ENCODE measurements around the gene KMO. TPM values are rescaled to one million over a fixed set of nuclear protein-coding genes. Genes with fewer than 3 reads are reported as not detected.

Gene KMO
- total RNA-seq, 1 experiment from 2014 or later = not detected

GRCh38 chr1:241488739-241489138, 43.4 kb upstream of the KMO start:
- no peaks in the 10 kb centered on the region for H3K36me3 Mint-ChIP-seq
- ChIA-PET CTCF (interaction anchor here (1.3 kb wide), 1 partner anchor 601 kb away, joined by 3 read pairs; no protein-coding TSS in a partner anchor), POLR2A (no interaction called here)
- H3K27me3 Mint-ChIP-seq (ENCODE audit: low read depth) = no peaks in the 10 kb centered on the region
- peaks cover 9% of the 10 kb centered on the region; the same call in 1 of the 2 replicates for H3K9me3 Mint-ChIP-seq
- TF ChIP-seq RORB (CRISPR knock-in tag; IDR thresholded peaks at IDR 0.05) (no peak), ETV6 (CRISPR knock-in tag; IDR thresholded peaks at IDR 0.05) (no peak), ELF4 (CRISPR knock-in tag; IDR thresholded peaks at IDR 0.05; ENCODE audit: low read depth) (no peak), TCF7 (CRISPR knock-in tag; IDR thresholded peaks at IDR 0.05; ENCODE audit: low read depth) (no peak), FOXJ3 (CRISPR knock-in tag; IDR thresholded peaks at IDR 0.05; ENCODE audit: borderline replicate concordance) (no peak), SMAD3 (CRISPR knock-in tag; IDR thresholded peaks at IDR 0.05; ENCODE audit: borderline replicate concordance) (no peak)
- TF ChIP-seq, protein P1, sequence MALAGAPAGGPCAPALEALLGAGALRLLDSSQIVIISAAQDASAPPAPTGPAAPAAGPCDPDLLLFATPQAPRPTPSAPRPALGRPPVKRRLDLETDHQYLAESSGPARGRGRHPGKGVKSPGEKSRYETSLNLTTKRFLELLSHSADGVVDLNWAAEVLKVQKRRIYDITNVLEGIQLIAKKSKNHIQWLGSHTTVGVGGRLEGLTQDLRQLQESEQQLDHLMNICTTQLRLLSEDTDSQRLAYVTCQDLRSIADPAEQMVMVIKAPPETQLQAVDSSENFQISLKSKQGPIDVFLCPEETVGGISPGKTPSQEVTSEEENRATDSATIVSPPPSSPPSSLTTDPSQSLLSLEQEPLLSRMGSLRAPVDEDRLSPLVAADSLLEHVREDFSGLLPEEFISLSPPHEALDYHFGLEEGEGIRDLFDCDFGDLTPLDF (CRISPR knock-in tag; IDR thresholded peaks at IDR 0.05) = no peak
- DNase-seq (ENCODE audit: low spot score) (no peak), ATAC-seq (no peak)
- H3K27ac Mint-ChIP-seq = no peak overlapping the region
- H3K4me3 Mint-ChIP-seq = no peak overlapping the region
- no peaks in the 10 kb centered on the region; the same call in 1 of the 2 replicates for H3K4me1 Mint-ChIP-seq

DNA sequence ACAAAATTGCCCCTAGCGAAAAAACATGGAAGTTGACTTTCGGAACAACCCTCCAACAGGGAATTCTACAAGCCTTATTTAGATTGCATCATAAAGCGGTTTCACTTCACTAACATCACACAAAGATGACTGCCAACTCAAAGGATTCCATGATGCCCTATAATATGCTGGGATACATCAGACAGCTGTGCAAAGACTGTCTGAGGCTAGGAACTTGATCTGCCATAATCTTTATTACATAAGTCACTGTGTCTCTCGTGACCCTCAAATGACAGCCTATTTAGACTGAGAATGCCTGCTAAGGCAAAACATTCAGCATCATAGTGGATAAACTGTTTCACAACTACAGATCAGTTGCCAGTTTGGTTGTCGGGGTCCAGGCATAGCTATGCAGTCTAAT, 36.4 kb upstream of the KMO start:
- H3K4me3 Mint-ChIP-seq = no peak overlapping the region
- no peaks in the 10 kb centered on the region for H3K9me3 Mint-ChIP-seq
- DNase-seq (ENCODE audit: low spot score) = no peak
- no peak for ATAC-seq
- no peaks in the 10 kb centered on the region for H3K4me1 Mint-ChIP-seq
- CTCF ChIA-PET = no interaction called here
- H3K27ac Mint-ChIP-seq = no peak overlapping the region
- TF ChIP-seq, protein P2, sequence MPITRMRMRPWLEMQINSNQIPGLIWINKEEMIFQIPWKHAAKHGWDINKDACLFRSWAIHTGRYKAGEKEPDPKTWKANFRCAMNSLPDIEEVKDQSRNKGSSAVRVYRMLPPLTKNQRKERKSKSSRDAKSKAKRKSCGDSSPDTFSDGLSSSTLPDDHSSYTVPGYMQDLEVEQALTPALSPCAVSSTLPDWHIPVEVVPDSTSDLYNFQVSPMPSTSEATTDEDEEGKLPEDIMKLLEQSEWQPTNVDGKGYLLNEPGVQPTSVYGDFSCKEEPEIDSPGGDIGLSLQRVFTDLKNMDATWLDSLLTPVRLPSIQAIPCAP (CRISPR knock-in tag; IDR thresholded peaks at IDR 0.05) = no peak
- no peak for TF ChIP-seq FOXJ3 (CRISPR knock-in tag; IDR thresholded peaks at IDR 0.05; ENCODE audit: borderline replicate concordance)
- TF ChIP-seq RELA (CRISPR knock-in tag; IDR thresholded peaks at IDR 0.05; ENCODE audit: borderline replicate concordance) = no peak
- no peak for TF ChIP-seq ZNF219 (CRISPR knock-in tag; IDR thresholded peaks at IDR 0.05; ENCODE audit: borderline replicate concordance)
- no peak for TF ChIP-seq SP1 (CRISPR knock-in tag; conservative IDR thresholded peaks at IDR 0.05)
- no peak for TF ChIP-seq ATF1 (CRISPR knock-in tag; IDR thresholded peaks at IDR 0.05)
- no peak for TF ChIP-seq ZNF396 (CRISPR knock-in tag; IDR thresholded peaks at IDR 0.05; ENCODE audit: borderline replicate concordance)
- no peak for TF ChIP-seq KAT7 (CRISPR knock-in tag; IDR thresholded peaks at IDR 0.05; ENCODE audit: borderline replicate concordance)
- TF ChIP-seq SMAD4 (CRISPR knock-in tag; IDR thresholded peaks at IDR 0.05) = no peak
- POLR2A ChIA-PET = no interaction called here
- peaks cover 22% of the 10 kb centered on the region for H3K36me3 Mint-ChIP-seq
- H3K27me3 Mint-ChIP-seq (ENCODE audit: low read depth) = no peaks in the 10 kb centered on the region

DNA sequence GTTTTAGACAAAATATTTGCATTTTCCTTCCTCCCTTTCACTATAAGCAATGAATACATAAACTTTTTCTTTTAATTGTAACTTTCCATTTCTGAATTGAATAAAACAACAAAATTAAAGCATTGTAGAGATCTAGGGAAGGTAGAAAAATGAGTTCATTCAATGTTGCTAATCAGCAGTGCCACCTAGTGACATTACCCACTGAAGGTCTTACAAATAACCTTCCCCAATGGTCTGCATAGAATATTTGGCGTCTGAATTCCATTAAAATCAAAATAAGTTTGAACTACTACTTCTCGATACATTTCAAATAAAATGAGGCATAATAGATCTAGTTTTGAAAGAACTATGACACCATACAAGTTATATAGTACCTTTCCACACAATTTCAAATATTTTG, 32.3 kb upstream of the KMO start:
- H3K9me3 Mint-ChIP-seq = no peaks in the 10 kb centered on the region
- no peak overlapping the region for H3K4me3 Mint-ChIP-seq
- DNase-seq (ENCODE audit: low spot score) = no peak
- peaks cover 45% of the 10 kb centered on the region for H3K36me3 Mint-ChIP-seq
- no peak overlapping the region for H3K27ac Mint-ChIP-seq
- H3K4me1 Mint-ChIP-seq = no peaks in the 10 kb centered on the region
- POLR2A ChIA-PET = no interaction called here
- no peaks in the 10 kb centered on the region for H3K27me3 Mint-ChIP-seq (ENCODE audit: low read depth)
- CTCF ChIA-PET = no interaction called here
- ATAC-seq = no peak
- TF ChIP-seq, protein P1 (CRISPR knock-in tag; IDR thresholded peaks at IDR 0.05) = no peak
- TF ChIP-seq, protein P3, sequence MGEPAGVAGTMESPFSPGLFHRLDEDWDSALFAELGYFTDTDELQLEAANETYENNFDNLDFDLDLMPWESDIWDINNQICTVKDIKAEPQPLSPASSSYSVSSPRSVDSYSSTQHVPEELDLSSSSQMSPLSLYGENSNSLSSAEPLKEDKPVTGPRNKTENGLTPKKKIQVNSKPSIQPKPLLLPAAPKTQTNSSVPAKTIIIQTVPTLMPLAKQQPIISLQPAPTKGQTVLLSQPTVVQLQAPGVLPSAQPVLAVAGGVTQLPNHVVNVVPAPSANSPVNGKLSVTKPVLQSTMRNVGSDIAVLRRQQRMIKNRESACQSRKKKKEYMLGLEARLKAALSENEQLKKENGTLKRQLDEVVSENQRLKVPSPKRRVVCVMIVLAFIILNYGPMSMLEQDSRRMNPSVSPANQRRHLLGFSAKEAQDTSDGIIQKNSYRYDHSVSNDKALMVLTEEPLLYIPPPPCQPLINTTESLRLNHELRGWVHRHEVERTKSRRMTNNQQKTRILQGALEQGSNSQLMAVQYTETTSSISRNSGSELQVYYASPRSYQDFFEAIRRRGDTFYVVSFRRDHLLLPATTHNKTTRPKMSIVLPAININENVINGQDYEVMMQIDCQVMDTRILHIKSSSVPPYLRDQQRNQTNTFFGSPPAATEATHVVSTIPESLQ (CRISPR knock-in tag; IDR thresholded peaks at IDR 0.05) = no peak
- TF ChIP-seq, protein P4, sequence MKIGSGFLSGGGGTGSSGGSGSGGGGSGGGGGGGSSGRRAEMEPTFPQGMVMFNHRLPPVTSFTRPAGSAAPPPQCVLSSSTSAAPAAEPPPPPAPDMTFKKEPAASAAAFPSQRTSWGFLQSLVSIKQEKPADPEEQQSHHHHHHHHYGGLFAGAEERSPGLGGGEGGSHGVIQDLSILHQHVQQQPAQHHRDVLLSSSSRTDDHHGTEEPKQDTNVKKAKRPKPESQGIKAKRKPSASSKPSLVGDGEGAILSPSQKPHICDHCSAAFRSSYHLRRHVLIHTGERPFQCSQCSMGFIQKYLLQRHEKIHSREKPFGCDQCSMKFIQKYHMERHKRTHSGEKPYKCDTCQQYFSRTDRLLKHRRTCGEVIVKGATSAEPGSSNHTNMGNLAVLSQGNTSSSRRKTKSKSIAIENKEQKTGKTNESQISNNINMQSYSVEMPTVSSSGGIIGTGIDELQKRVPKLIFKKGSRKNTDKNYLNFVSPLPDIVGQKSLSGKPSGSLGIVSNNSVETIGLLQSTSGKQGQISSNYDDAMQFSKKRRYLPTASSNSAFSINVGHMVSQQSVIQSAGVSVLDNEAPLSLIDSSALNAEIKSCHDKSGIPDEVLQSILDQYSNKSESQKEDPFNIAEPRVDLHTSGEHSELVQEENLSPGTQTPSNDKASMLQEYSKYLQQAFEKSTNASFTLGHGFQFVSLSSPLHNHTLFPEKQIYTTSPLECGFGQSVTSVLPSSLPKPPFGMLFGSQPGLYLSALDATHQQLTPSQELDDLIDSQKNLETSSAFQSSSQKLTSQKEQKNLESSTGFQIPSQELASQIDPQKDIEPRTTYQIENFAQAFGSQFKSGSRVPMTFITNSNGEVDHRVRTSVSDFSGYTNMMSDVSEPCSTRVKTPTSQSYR (CRISPR knock-in tag; IDR thresholded peaks at IDR 0.05) = no peak
- TF ChIP-seq, protein P5, sequence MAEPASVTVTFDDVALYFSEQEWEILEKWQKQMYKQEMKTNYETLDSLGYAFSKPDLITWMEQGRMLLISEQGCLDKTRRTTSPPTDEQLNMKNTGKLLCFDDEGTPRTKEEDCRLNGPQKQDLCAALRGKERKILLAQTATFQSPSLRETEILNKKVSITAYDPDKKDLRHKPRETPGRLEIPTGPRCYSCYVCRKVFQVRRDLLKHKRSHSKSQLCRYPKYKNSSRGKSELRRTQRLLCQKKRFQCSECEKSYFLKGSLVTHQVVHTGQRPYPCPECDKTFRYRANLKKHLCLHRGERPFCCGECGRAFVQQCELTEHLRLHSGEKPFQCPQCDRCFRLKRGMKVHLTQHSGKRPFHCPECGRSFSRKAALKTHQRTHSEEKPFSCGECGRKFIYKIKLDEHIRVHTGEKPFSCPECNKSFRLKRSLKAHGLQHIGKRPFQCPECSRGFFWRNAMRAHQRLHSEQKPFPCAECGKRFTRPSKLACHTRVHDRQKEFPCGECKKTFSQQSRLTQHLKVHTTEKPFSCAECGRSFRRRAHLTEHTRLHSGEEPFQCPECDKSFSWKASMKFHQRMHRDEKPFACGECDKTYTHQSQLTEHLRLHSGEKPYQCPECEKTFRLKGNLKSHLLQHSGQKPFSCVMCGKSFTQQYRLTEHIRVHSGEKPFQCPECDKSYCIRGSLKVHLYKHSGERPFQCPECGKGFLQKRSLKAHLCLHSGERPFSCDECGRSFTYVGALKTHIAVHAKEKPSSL (CRISPR knock-in tag; conservative IDR thresholded peaks at IDR 0.05) = no peak
- TF ChIP-seq IRF2 (CRISPR knock-in tag; IDR thresholded peaks at IDR 0.05; ENCODE audit: borderline replicate concordance, low read depth) (no peak), FOXJ3 (CRISPR knock-in tag; IDR thresholded peaks at IDR 0.05; ENCODE audit: borderline replicate concordance) (no peak)

Data from WTC11 (cell line).